ENCODE data around the gene RAB24. TPM values are rescaled to one million over a fixed set of nuclear protein-coding genes. Genes with fewer than 3 reads are reported as not detected.

The RAB24 gene
- total and polyA plus RNA-seq, 7 donors, result 22.3 to 64.6 (median 33.6) TPM

DNA sequence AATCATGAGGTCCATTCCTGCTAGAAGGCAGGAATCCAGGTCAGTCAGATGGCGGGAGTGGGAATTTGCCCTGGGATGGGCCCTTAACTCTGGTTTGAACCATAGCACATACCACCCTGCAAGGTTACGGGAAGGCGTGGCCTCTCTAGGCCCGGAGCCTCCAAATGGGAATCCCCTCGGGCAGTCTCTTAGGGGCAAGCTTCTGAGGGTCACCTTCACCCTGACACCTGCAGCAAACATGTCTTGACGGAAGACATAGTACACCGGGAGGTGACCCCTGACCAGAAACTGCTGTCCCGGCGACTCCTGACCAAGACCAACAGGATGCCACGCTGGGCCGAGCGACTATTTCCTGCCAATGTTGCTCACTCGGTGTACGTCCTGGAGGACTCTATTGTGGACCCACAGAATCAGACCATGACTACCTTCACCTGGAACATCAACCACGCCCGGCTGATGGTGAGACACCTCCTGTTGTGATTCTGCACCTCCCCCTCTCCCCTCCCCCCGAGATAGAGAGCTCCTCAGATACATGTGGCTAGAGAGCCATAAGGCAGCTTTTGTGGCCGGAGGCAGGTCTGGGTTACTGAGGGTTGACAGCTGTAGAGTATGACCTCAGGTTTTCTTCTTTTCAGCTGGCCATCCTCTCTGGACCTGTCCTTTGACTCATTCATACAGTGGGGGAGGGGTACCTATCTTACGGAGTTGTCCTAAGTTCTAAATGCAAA, 1.0 kb upstream of the RAB24 start:
- peak overlapping the region; percentile 84 to 90 (median 86) for H3K27ac ChIP-seq
- WGBS, 2 donors, result 14 to 33% methylated on average over 19 of the region's 19 CpGs

DNA sequence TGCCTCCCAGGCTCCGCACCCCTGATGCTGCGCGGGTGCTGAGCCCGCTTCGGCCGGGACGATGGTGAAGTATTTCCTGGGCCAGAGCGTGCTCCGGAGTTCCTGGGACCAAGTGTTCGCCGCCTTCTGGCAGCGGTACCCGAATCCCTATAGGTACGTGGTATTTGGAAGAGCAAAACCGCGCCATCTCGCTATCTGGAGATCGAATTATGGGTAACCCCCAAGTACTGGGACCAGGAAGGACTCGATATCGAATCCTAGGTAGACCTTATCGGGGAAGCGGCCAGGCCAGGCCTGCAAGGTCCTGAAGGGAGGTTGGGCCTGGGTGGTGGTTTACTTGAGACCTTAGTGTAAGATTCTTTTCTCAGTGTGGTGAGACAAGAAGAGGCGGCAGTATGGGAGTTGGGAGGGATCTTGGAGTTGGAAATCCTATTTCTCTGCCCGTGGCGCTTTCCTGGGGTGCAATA, 439 bp upstream of the RAB24 start:
- peaks cover 0 to 64% (median 48%) of the 10 kb centered on the region in 4 donors for H3K4me1 ChIP-seq
- no peaks in the 10 kb centered on the region for H3K27me3 ChIP-seq
- H3K4me3 ChIP-seq, result peak overlapping the region; percentile 78 to 88 (median 84)
- intact Hi-C loops (cut with DNase I), result loop anchor here (2.0 kb wide), 1 partner anchor 189 kb away; no protein-coding TSS in a partner anchor
- peak; percentile 68 for DNase-seq
- TF ChIP-seq EP300 (IDR thresholded peaks at IDR 0.05) (no peak), POLR2AphosphoS5 (IDR thresholded peaks at IDR 0.05) (no peak), POLR2A (IDR thresholded peaks at IDR 0.05) (no peak)
- TF ChIP-seq, protein P1, sequence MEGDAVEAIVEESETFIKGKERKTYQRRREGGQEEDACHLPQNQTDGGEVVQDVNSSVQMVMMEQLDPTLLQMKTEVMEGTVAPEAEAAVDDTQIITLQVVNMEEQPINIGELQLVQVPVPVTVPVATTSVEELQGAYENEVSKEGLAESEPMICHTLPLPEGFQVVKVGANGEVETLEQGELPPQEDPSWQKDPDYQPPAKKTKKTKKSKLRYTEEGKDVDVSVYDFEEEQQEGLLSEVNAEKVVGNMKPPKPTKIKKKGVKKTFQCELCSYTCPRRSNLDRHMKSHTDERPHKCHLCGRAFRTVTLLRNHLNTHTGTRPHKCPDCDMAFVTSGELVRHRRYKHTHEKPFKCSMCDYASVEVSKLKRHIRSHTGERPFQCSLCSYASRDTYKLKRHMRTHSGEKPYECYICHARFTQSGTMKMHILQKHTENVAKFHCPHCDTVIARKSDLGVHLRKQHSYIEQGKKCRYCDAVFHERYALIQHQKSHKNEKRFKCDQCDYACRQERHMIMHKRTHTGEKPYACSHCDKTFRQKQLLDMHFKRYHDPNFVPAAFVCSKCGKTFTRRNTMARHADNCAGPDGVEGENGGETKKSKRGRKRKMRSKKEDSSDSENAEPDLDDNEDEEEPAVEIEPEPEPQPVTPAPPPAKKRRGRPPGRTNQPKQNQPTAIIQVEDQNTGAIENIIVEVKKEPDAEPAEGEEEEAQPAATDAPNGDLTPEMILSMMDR (IDR thresholded peaks at IDR 0.05), result no peak
- 1 to 2% methylated on average over 25 of the region's 25 CpGs for WGBS, 2 donors
- H3K36me3 ChIP-seq, result peaks cover 0 to 34% (median 14%) of the 10 kb centered on the region in 4 donors
- H3K9me3 ChIP-seq, result no peaks in the 10 kb centered on the region
- peak overlapping the region; percentile 84 to 90 (median 86) for H3K27ac ChIP-seq

More for the DNA sequence above, 1.0 kb upstream of the RAB24 start:
- peaks cover 0 to 59% (median 51%) of the 10 kb centered on the region in 4 donors for H3K4me1 ChIP-seq
- H3K27me3 ChIP-seq, result no peaks in the 10 kb centered on the region
- intact Hi-C loops (cut with DNase I), result loop anchor here (2.0 kb wide), 1 partner anchor 190 kb away; no protein-coding TSS in a partner anchor
- H3K36me3 ChIP-seq, result peaks cover 0 to 34% (median 14%) of the 10 kb centered on the region in 4 donors
- DNase-seq, result peak; percentile 63
- peak overlapping the region; percentile 78 to 88 (median 84) for H3K4me3 ChIP-seq
- no peaks in the 10 kb centered on the region for H3K9me3 ChIP-seq
- TF ChIP-seq POLR2A (IDR thresholded peaks at IDR 0.05), result no peak

DNA sequence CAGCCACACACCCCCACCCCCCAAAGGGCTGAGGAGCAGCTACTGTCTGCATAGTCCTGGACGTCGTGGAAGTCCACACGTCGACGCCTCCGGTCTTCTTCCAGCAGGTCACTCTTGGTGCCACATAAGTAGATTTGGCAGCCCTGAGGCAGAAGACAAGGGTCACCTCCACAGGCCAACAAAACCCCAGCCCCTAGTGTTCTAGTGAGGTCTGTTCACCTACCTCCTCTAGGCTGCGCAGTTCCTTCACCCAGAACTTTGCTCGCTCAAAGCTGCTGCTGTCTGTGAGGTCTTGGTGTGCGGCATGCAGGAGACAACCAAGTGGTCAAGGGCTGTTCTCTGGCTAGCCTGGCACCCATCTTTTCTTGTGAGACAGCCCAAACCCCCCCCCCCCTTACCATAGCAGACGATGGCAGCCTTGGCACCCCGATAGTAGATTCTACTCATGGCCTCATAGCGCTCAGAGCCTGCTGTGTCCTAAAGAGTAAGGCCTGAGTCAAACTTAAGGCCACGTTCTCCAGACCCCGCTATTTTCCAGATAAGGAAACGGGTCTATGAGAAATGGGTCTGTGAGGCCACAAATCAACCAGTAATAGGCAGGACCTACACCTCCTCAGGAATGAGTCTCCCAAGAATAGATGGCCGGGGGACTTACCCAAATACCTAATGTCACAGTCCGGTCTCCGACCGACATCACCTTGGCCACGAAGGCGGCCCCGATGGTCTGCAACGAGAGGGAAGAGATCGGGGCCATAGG, 987 bp downstream of the RAB24 start:
- intact Hi-C loops (cut with DNase I), result no loop called here
- peak; percentile 64 for DNase-seq
- Histone ChIP-seq H3K4me1 (peaks cover 0 to 61% (median 47%) of the 10 kb centered on the region in 4 donors), H3K27me3 (no peaks in the 10 kb centered on the region), H3K4me3 (peak overlapping the region; percentile 78 to 88 (median 84)), H3K9me3 (no peaks in the 10 kb centered on the region), H3K27ac (peak overlapping the region; percentile 84 to 90 (median 86)), H3K36me3 (peaks cover 0 to 32% (median 16%) of the 10 kb centered on the region in 4 donors)
- TF ChIP-seq, protein P1 (IDR thresholded peaks at IDR 0.05), result no peak
- no peak for TF ChIP-seq POLR2A (IDR thresholded peaks at IDR 0.05)
- TF ChIP-seq POLR2AphosphoS5 (IDR thresholded peaks at IDR 0.05), result no peak
- no peak for TF ChIP-seq EP300 (IDR thresholded peaks at IDR 0.05)
- WGBS, 2 donors, result 28 to 36% methylated on average over 24 of the region's 24 CpGs

DNA sequence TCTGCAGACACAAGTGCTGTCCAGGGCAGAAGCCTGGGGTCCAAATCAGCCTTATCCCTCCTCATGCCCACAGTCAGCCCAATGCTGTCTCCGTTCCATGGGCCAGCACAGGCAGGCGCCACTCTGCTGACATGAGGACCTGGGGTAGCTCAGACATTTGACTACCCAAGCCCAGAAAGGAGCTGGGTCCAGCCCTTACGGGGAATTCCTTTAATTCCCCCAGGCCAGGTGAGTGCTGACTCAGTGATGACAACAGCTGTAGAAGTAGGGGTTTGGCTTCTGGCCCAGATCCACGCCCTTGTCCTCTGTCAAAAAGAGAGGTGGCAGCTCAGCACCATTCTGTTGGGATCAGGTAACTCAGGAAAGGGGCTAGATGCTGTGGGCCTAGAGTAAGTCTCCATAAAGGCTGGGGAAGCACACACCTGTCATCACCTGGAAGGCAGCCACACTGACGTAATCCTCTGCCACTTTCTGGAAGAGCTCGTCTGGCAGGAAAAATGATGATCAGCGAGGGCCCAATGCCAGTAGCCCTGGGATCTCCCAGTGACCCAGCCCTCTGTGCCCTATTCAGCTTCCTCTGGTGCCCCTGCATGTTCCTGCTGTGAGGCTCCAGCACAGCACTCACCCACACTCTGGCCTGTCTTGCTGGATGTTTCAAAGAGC, 1.9 kb downstream of the RAB24 start:
- no peak overlapping the region for H3K4me3 ChIP-seq
- TF ChIP-seq, protein P1 (IDR thresholded peaks at IDR 0.05), result no peak
- no peak for TF ChIP-seq POLR2AphosphoS5 (IDR thresholded peaks at IDR 0.05)
- TF ChIP-seq EP300 (IDR thresholded peaks at IDR 0.05), result no peak
- TF ChIP-seq POLR2A (IDR thresholded peaks at IDR 0.05), result no peak
- peak overlapping the region in 3 of 4 donors; percentile 46 to 90 (median 47) for H3K27ac ChIP-seq
- H3K27me3 ChIP-seq, result no peaks in the 10 kb centered on the region
- H3K9me3 ChIP-seq, result no peaks in the 10 kb centered on the region
- peaks cover 0 to 61% (median 47%) of the 10 kb centered on the region in 4 donors for H3K4me1 ChIP-seq
- DNase-seq, result peak; percentile 65
- peaks cover 0 to 28% (median 10%) of the 10 kb centered on the region in 4 donors for H3K36me3 ChIP-seq
- intact Hi-C loops (cut with DNase I), result no loop called here
- 25 to 62% methylated on average over 7 of the region's 7 CpGs for WGBS, 2 donors
